GM23338 (cell line): ENCODE results near the gene C3orf62. TPM values are rescaled to one million over a fixed set of nuclear protein-coding genes. Genes with fewer than 3 reads are reported as not detected.

ENCODE experiments used
- ATAC-seq: fragments of 200-7000 bp; cut with Tn5 transposase; 3 replicates; pipeline ENCODE4 v1.9.1; 2020
- DNase-seq: peaks from one replicate; pipeline ENCODE4 v3.0.0-alpha.2; 2015; ENCODE audit warnings: low spot score
- H2AFZ ChIP-seq: fragments of 200-600 bp; sonication (generic); 2 replicates; pipeline ENCODE4 v1.8.0; 2016; ENCODE audit warnings: antibody characterized with exemption, mild to moderate bottlenecking, moderate library complexity
- H3F3A ChIP-seq: fragments of 200-600 bp; sonication (generic); replicated peaks from 2 replicates; pipeline ENCODE4 v1.8.0; 2017; ENCODE audit warnings: antibody characterized with exemption, mixed run types, low read depth
- H3K27ac ChIP-seq: fragments of 200-600 bp; sonication (generic); 2 replicates; pipeline ENCODE4 v1.6.1; 2016; ENCODE audit warnings: low read depth
- H3K27me3 ChIP-seq: fragments of 200-600 bp; sonication (generic); 2 replicates; pipeline ENCODE4 v1.8.0; 2016; ENCODE audit warnings: mild to moderate bottlenecking, mixed run types, moderate library complexity; ENCODE audit not compliant: insufficient read depth
- H3K36me3 ChIP-seq: fragments of 200-600 bp; sonication (generic); 2 replicates; pipeline ENCODE4 v1.8.0; 2016; ENCODE audit warnings: mild to moderate bottlenecking; ENCODE audit not compliant: insufficient read depth
- H3K4me1 ChIP-seq: fragments of 200-600 bp; sonication (generic); 2 replicates; pipeline ENCODE4 v1.8.0; 2016; ENCODE audit warnings: mild to moderate bottlenecking, moderate library complexity; ENCODE audit not compliant: insufficient read depth
- H3K4me2 ChIP-seq: fragments of 200-600 bp; sonication (generic); 2 replicates; pipeline ENCODE4 v1.7.1; 2017; ENCODE audit warnings: mixed run types
- H3K4me3 ChIP-seq: fragments of 200-600 bp; sonication (generic); 2 replicates; pipeline ENCODE4 v1.6.1; 2016; ENCODE audit warnings: mixed run types
- H3K79me2 ChIP-seq: fragments of 200-600 bp; sonication (generic); replicated peaks from 2 replicates; pipeline ENCODE4 v1.8.0; 2017; ENCODE audit warnings: mild to moderate bottlenecking; ENCODE audit not compliant: insufficient read depth
- H3K9me2 ChIP-seq: fragments of 200-600 bp; sonication (generic); 2 replicates; pipeline ENCODE4 v1.8.0; 2017; ENCODE audit not compliant: insufficient read depth
- H4K20me1 ChIP-seq: fragments of 200-600 bp; sonication (generic); replicated peaks from 2 replicates; pipeline ENCODE4 v1.8.0; 2017; ENCODE audit warnings: mild to moderate bottlenecking; ENCODE audit not compliant: insufficient read depth
- H3K27ac Mint-ChIP-seq: 2 replicates; pipeline ENCODE4 v1.8.0; 2020; ENCODE audit warnings: inconsistent platforms, mild to moderate bottlenecking, moderate library complexity, mixed read lengths
- H3K27me3 Mint-ChIP-seq: 3 replicates; pipeline ENCODE4 v1.8.0; 2022; ENCODE audit warnings: low read depth, mild to moderate bottlenecking, moderate library complexity, mixed read lengths, inconsistent platforms; ENCODE audit not compliant: insufficient read depth, poor library complexity
- H3K36me3 Mint-ChIP-seq: 3 replicates; pipeline ENCODE4 v1.8.0; 2021; ENCODE audit warnings: low read depth, mild to moderate bottlenecking, inconsistent platforms, moderate library complexity, mixed read lengths
- H3K4me1 Mint-ChIP-seq: 3 replicates; pipeline ENCODE4 v1.8.0; 2020; ENCODE audit warnings: mild to moderate bottlenecking, inconsistent platforms, mixed read lengths
- H3K4me3 Mint-ChIP-seq: 3 replicates; pipeline ENCODE4 v1.8.0; 2021; ENCODE audit warnings: moderate library complexity, mild to moderate bottlenecking, inconsistent platforms, mixed read lengths
- H3K9me3 Mint-ChIP-seq: 3 replicates; pipeline ENCODE4 v1.8.0; 2020; ENCODE audit warnings: moderate library complexity, mild to moderate bottlenecking, inconsistent platforms, mixed read lengths
- CREB1 ChIP-seq: fragments of 250-450 bp; sonication (Bioruptor Pico); IDR thresholded peaks from 2 replicates; pipeline ENCODE4 v1.5.0; 2020; ENCODE audit warnings: low read depth, mild to moderate bottlenecking, moderate library complexity
- EZH2 ChIP-seq: fragments of 200-600 bp; sonication (generic); IDR thresholded peaks from one replicate; pipeline ENCODE4 v1.8.0; 2017; ENCODE audit warnings: antibody characterized with exemption, mild to moderate bottlenecking, low read depth; ENCODE audit not compliant: unreplicated experiment
- EZH2phosphoT487 ChIP-seq: fragments of 200-600 bp; sonication (generic); IDR thresholded peaks from one replicate; pipeline ENCODE4 v1.8.1; 2018; ENCODE audit warnings: antibody characterized with exemption; ENCODE audit not compliant: unreplicated experiment
- JUNB ChIP-seq: IDR thresholded peaks from one replicate; pipeline ENCODE4 v1.6.1; 2016; ENCODE audit warnings: antibody characterized with exemption; ENCODE audit not compliant: unreplicated experiment
- NANOG ChIP-seq: IDR thresholded peaks from 2 replicates; pipeline ENCODE4 v1.6.1; 2016; ENCODE audit warnings: antibody characterized with exemption, borderline replicate concordance
- POLR2AphosphoS5 ChIP-seq: IDR thresholded peaks from 2 replicates; pipeline ENCODE4 v1.6.1; 2016; ENCODE audit warnings: antibody characterized with exemption, low read depth
- STAT1 ChIP-seq: IDR thresholded peaks from one replicate; pipeline ENCODE4 v1.6.1; 2016; ENCODE audit warnings: antibody characterized with exemption; ENCODE audit not compliant: unreplicated experiment
- ZNF114 ChIP-seq: fragments of 250-450 bp; sonication (Bioruptor Pico); IDR thresholded peaks from 2 replicates; pipeline ENCODE4 v1.5.0; 2020; ENCODE audit warnings: mild to moderate bottlenecking, moderate library complexity
- ZNF331 ChIP-seq: fragments of 250-450 bp; sonication (Bioruptor Pico); IDR thresholded peaks from 2 replicates; pipeline ENCODE4 v1.5.0; 2020; ENCODE audit warnings: low read depth, mild to moderate bottlenecking, moderate library complexity
- ZNF462 ChIP-seq: fragments of 250-450 bp; sonication (Bioruptor Pico); IDR thresholded peaks from 2 replicates; pipeline ENCODE4 v1.5.0; 2020; ENCODE audit warnings: mild to moderate bottlenecking, moderate library complexity
- polyA plus RNA-seq: library from polyadenylated mRNA; unstranded; fragments of >200 nt; fragmentation: Nextera tagmentation; extraction: Ambion mirVana; gene quantifications from 2 replicates; pipeline ENCODE4 v1.2.1, GENCODE V29; 2016
- total RNA-seq: library from RNA; depleted of rRNA; stranded (reverse); fragments of >200 nt; shearing (Covaris generic); gene quantifications from 2 replicates; pipeline ENCODE4 v1.2.3, GENCODE V29; 2014
- TF ChIP-seq, protein P1 (sequence below): IDR thresholded peaks from one replicate; pipeline ENCODE4 v1.6.1; 2018; ENCODE audit warnings: antibody characterized with exemption; ENCODE audit not compliant: unreplicated experiment
- TF ChIP-seq, protein P2 (sequence below): IDR thresholded peaks from 2 replicates; pipeline ENCODE4 v1.6.1; 2016; ENCODE audit warnings: antibody characterized with exemption
- TF ChIP-seq, protein P3 (sequence below), 2 experiments: fragments of 200-600 bp in 1 of 2; sonication (generic) in 1 of 2; conservative IDR thresholded peaks; 2 replicates each; pipeline versions ENCODE4 v1.5.1 to v1.6.1; 2016 to 2017; ENCODE audit warnings: antibody characterized with exemption in 2 of 2, low read depth in 2 of 2, mild to moderate bottlenecking in 2 of 2, moderate library complexity in 1 of 2

The C3orf62 gene
- total and polyA plus RNA-seq, 2 experiments from 2014 or later, result 1.6 to 2.4 TPM

DNA sequence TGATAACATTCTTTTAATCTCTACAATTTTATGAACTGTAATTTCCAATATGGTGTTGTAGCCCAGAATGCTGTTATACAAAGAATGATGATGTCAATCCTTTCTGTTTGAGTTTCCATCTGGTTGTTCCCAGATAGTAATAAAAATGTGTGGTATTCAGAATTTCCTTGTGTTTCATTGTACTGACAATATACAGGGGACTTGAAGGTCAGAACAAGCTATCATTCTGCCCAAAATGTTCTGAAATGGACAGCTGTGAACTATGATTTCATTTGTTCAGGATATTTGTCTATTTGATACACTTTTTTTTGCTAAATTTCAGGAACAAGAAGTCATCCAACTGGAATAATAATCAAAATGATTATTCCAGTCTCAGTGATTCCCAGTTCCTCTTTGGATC is 40.8 kb downstream of the C3orf62 start:
- Mint-ChIP-seq H3K27me3 (no peaks in the 10 kb centered on the region), H3K9me3 (peaks cover 69% of the 10 kb centered on the region), H3K4me1 (no peaks in the 10 kb centered on the region), H3K27ac (no peak overlapping the region), H3K4me3 (no peak overlapping the region), H3K36me3 (peaks cover 19% of the 10 kb centered on the region)
- TF ChIP-seq ZNF331 (CRISPR knock-in tag) (no peak), EZH2 (no peak), NANOG (no peak), JUNB (no peak), ZNF114 (CRISPR knock-in tag) (no peak), CREB1 (CRISPR knock-in tag) (no peak), ZNF462 (CRISPR knock-in tag) (no peak), STAT1 (no peak), EZH2phosphoT487 (no peak), POLR2AphosphoS5 (no peak)
- TF ChIP-seq, protein P1, sequence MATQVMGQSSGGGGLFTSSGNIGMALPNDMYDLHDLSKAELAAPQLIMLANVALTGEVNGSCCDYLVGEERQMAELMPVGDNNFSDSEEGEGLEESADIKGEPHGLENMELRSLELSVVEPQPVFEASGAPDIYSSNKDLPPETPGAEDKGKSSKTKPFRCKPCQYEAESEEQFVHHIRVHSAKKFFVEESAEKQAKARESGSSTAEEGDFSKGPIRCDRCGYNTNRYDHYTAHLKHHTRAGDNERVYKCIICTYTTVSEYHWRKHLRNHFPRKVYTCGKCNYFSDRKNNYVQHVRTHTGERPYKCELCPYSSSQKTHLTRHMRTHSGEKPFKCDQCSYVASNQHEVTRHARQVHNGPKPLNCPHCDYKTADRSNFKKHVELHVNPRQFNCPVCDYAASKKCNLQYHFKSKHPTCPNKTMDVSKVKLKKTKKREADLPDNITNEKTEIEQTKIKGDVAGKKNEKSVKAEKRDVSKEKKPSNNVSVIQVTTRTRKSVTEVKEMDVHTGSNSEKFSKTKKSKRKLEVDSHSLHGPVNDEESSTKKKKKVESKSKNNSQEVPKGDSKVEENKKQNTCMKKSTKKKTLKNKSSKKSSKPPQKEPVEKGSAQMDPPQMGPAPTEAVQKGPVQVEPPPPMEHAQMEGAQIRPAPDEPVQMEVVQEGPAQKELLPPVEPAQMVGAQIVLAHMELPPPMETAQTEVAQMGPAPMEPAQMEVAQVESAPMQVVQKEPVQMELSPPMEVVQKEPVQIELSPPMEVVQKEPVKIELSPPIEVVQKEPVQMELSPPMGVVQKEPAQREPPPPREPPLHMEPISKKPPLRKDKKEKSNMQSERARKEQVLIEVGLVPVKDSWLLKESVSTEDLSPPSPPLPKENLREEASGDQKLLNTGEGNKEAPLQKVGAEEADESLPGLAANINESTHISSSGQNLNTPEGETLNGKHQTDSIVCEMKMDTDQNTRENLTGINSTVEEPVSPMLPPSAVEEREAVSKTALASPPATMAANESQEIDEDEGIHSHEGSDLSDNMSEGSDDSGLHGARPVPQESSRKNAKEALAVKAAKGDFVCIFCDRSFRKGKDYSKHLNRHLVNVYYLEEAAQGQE, result no peak
- TF ChIP-seq, protein P2, sequence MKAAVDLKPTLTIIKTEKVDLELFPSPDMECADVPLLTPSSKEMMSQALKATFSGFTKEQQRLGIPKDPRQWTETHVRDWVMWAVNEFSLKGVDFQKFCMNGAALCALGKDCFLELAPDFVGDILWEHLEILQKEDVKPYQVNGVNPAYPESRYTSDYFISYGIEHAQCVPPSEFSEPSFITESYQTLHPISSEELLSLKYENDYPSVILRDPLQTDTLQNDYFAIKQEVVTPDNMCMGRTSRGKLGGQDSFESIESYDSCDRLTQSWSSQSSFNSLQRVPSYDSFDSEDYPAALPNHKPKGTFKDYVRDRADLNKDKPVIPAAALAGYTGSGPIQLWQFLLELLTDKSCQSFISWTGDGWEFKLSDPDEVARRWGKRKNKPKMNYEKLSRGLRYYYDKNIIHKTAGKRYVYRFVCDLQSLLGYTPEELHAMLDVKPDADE, result no peak
- TF ChIP-seq, protein P3, sequence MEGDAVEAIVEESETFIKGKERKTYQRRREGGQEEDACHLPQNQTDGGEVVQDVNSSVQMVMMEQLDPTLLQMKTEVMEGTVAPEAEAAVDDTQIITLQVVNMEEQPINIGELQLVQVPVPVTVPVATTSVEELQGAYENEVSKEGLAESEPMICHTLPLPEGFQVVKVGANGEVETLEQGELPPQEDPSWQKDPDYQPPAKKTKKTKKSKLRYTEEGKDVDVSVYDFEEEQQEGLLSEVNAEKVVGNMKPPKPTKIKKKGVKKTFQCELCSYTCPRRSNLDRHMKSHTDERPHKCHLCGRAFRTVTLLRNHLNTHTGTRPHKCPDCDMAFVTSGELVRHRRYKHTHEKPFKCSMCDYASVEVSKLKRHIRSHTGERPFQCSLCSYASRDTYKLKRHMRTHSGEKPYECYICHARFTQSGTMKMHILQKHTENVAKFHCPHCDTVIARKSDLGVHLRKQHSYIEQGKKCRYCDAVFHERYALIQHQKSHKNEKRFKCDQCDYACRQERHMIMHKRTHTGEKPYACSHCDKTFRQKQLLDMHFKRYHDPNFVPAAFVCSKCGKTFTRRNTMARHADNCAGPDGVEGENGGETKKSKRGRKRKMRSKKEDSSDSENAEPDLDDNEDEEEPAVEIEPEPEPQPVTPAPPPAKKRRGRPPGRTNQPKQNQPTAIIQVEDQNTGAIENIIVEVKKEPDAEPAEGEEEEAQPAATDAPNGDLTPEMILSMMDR (conservative IDR thresholded peaks at IDR 0.05; ENCODE audit: low read depth in 2 of 2), result no peak
- Histone ChIP-seq H3K27me3 (no peaks in the 10 kb centered on the region), H3K79me2 (no peaks in the 10 kb centered on the region), H3F3A (no peaks in the 10 kb centered on the region), H3K4me2 (no peak overlapping the region), H4K20me1 (no peaks in the 10 kb centered on the region), H3K9me2 (no peaks in the 10 kb centered on the region), H3K27ac (no peak overlapping the region), H3K4me1 (no peaks in the 10 kb centered on the region), H3K4me3 (no peak overlapping the region), H3K36me3 (no peaks in the 10 kb centered on the region; the same call in 1 of the 2 replicates), H2AFZ (no peak overlapping the region)
- DNase-seq, result no peak
- no peak for ATAC-seq
